Fibroblast of lung (primary cell): ENCODE measurements around the gene PPP4R1.

ENCODE experiments used
- EZH2 ChIP-seq: IDR thresholded peaks from 2 replicates; pipeline ENCODE4 v1.5.1; 2012; ENCODE audit warnings: low read length, control low read depth, mild to moderate bottlenecking; ENCODE audit errors: missing control alignments
- TF ChIP-seq, protein P1 (sequence below), 2 donors: IDR thresholded peaks in 1 of 2; conservative IDR thresholded peaks in 1 of 2; 1 replicate in 1 of 2; 2 replicates in 1 of 2; pipeline ENCODE4 v1.5.1; 2011 to 2012; ENCODE audit warnings: low read length in 2 of 2, control low read depth in 1 of 2, inconsistent platforms in 1 of 2, low read depth in 1 of 2, mild to moderate bottlenecking in 1 of 2

- TF ChIP-seq, protein P1, sequence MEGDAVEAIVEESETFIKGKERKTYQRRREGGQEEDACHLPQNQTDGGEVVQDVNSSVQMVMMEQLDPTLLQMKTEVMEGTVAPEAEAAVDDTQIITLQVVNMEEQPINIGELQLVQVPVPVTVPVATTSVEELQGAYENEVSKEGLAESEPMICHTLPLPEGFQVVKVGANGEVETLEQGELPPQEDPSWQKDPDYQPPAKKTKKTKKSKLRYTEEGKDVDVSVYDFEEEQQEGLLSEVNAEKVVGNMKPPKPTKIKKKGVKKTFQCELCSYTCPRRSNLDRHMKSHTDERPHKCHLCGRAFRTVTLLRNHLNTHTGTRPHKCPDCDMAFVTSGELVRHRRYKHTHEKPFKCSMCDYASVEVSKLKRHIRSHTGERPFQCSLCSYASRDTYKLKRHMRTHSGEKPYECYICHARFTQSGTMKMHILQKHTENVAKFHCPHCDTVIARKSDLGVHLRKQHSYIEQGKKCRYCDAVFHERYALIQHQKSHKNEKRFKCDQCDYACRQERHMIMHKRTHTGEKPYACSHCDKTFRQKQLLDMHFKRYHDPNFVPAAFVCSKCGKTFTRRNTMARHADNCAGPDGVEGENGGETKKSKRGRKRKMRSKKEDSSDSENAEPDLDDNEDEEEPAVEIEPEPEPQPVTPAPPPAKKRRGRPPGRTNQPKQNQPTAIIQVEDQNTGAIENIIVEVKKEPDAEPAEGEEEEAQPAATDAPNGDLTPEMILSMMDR (conservative IDR thresholded peaks at IDR 0.05 in 1 of 2, IDR thresholded peaks at IDR 0.05 in 1 of 2; ENCODE audit: low read depth in 1 of 2, low read length in 2 of 2), result no peak
- no peak for TF ChIP-seq EZH2
Measured at GRCh38 chr18:9631814-9632496, 17.6 kb upstream of the PPP4R1 start.
